ENCODE measurements around the gene SMIM43. TPM values are rescaled to one million over a fixed set of nuclear protein-coding genes. Genes with fewer than 3 reads are reported as not detected.

SMIM43 gene
- total RNA-seq (2022; extraction: Qiagen RNA extraction): 0.22 to 0.46 TPM (median 0.34 TPM) in 5 replicates

DNA sequence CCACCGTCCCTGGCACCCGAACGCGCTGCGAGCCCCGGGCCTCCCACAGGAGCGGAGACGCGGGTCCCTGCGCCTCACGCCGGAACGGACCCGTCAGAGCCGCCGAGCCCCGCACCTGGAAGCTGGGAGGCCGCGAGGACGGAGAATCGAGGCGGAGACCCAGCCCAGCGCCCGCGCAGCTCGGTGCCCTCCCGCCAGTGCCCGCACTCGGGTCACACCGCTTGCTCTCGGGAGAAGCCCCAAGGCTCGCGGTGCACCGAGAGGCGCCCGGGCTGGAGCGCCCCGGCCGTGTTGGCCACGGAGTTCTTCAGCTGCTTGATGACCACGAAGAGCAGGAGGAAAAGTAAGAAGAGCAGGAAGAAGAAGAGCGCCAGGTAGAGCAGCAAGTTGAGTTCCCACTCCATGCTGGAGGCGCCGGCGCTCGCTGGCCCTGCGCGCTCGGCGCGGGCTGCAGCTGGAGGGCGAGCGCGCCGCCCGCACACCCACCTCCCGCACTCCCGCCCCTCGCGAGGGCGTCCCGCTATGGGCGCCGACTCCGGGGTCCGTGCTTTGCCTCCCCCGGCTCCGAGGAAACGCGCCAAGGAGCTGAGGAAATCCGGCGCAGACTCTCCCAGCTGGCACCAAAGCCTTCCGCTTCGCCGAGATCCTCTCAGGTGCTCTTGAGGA lies at the start of gene SMIM43:
TSS of gene SMIM43 (minus strand) at position 463 of the 666 bp plus-strand sequence. CDS start at position 404, 59 bp downstream.

DNA sequence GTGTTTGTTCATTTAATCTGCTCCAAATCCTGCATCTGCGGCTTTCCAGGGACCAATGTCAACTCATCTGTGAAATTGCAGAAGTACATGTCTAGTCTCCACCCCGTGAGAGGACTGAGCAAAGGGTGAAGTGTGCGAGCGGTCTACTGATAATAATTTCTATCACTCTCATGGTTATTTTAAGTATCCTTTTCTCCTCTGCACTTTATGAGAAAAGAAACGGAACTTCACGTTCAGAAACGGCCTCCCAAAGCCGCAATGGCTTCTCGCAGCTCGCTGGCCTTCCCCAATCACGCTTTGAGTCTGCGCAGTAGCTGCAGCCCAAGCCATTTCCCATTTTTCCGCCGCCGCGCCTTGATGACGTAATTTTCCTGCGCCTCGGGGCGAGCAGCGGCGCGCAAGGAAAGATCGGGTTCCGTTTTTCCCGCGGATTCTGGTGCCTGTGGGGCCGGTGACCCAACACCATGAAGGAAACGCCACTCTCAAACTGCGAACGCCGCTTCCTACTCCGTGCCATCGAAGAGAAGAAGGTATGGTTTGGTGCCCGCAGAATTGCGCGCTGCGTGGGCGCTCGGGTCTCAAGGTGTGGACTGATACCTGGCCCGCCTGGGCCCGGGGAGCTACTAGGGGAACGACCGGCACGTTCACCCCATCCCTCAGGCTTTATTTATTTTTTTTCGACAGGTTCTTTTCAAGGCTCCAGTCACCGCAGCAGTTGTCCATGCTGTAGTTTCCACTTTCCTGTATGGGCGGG lies 36.2 kb upstream of the SMIM43 start, which contains the start of gene EXOSC9:
TSS of gene EXOSC9 (plus strand) at position 363 of the 754 bp plus-strand sequence. CDS start at position 465, 102 bp downstream.

Other genes starting within 250 kb of the SMIM43 start
- gene ANXA5, start 68.2 kb downstream of the SMIM43 start, total RNA-seq (2022; extraction: Qiagen RNA extraction): 460 to 594 TPM (median 485 TPM) in 5 replicates
- gene EXOSC9, start 36.2 kb upstream of the SMIM43 start, total RNA-seq (2022; extraction: Qiagen RNA extraction): 27.1 to 34.5 TPM (median 28.0 TPM) in 5 replicates
- 38.9 to 49.1 TPM (median 46.3 TPM) in 5 replicates for gene CCNA2, start 58.7 kb upstream of the SMIM43 start, total RNA-seq (2022; extraction: Qiagen RNA extraction)
- 11.1 to 15.2 TPM (median 14.1 TPM) in 5 replicates for gene BBS7, start 105.3 kb upstream of the SMIM43 start, total RNA-seq (2022; extraction: Qiagen RNA extraction)
- 0.05 to 0.07 TPM (median 0.07 TPM) in 3 of 5 replicates, not detected in the others for gene TRPC3, start 186.9 kb upstream of the SMIM43 start, total RNA-seq (2022; extraction: Qiagen RNA extraction)

Measured in A549 treated with CORT108297 at 1 μM for 4 hours (cell line).